Coronary artery (tissue), 2 donors: ENCODE measurements around the gene ITFG2.

Experiments used
- DNase-seq: peaks from one replicate; pipeline ENCODE4 v3.0.0-alpha.2; 2017; ENCODE audit warnings: low spot score
- H3K27ac ChIP-seq, 2 donors: fragments of 200-600 bp; sonication (generic); one replicate each; pipeline ENCODE4 v1.5.1; 2016 to 2019
- H3K4me3 ChIP-seq: fragments of 200-600 bp; sonication (generic); 2 replicates; pipeline ENCODE4 v1.5.1; 2016; ENCODE audit warnings: mild to moderate bottlenecking, moderate library complexity
- TF ChIP-seq, protein P1 (sequence below): fragments of 200-600 bp; sonication (generic); IDR thresholded peaks from one replicate; pipeline ENCODE4 v1.5.1; 2019; ENCODE audit warnings: antibody characterized with exemption

The ITFG2 gene

GRCh38 chr12:2795291-2796186, 16.9 kb upstream of the ITFG2 start:
- DNase-seq, result peak; percentile 83
- TF ChIP-seq, protein P1, sequence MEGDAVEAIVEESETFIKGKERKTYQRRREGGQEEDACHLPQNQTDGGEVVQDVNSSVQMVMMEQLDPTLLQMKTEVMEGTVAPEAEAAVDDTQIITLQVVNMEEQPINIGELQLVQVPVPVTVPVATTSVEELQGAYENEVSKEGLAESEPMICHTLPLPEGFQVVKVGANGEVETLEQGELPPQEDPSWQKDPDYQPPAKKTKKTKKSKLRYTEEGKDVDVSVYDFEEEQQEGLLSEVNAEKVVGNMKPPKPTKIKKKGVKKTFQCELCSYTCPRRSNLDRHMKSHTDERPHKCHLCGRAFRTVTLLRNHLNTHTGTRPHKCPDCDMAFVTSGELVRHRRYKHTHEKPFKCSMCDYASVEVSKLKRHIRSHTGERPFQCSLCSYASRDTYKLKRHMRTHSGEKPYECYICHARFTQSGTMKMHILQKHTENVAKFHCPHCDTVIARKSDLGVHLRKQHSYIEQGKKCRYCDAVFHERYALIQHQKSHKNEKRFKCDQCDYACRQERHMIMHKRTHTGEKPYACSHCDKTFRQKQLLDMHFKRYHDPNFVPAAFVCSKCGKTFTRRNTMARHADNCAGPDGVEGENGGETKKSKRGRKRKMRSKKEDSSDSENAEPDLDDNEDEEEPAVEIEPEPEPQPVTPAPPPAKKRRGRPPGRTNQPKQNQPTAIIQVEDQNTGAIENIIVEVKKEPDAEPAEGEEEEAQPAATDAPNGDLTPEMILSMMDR, result no peak
- Histone ChIP-seq H3K4me3 (peak overlapping the region; percentile 80), H3K27ac (peak overlapping the region; percentile 74 to 89)

- DNase-seq, result no peak
- Histone ChIP-seq H3K27ac (peak overlapping the region; percentile 74 to 89), H3K4me3 (peak overlapping the region; percentile 80)
- TF ChIP-seq, protein P1, result no peak
These were observed 16.2 kb upstream of the ITFG2 start for GRCh38 chr12:2796187-2796666.

DNA sequence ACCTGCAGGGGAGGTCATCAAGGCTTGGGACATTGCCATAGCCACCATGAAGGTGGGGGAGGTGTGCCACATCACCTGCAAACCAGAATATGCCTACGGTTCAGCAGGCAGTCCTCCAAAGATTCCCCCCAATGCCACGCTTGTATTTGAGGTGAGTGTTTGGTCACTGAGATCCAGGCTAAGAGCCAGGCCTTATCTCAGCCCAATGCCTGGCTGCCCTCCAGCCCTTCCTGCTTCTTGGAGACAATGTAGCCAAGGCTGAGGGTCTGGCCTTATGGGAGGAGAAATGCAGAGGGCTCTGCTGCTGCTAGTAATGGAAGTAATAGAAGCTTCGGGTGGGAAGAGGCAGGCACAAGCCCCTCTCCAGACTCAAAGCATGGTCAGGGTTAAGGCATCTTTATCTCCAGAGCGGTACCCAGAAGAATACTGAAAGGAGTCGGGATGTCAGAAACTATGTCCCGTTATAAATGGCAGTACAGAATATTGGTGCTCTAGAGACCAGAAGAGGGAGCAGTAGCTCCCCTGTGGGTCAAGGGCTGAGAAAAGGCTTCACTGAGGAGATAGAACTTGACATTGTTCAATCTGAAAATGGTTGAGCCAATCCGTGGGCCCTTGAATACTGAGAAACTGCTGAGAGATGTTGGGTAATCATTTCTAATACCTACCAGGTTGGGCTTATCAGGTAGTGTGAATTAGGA, 14.6 kb upstream of the ITFG2 start:
- H3K4me3 ChIP-seq, result no peak overlapping the region
- no peak for DNase-seq
- TF ChIP-seq, protein P1, result no peak
- H3K27ac ChIP-seq, result peak overlapping the region in 1 of 2 donors; percentile 20

- H3K27ac ChIP-seq, result no peak overlapping the region
- no peak for DNase-seq
- H3K4me3 ChIP-seq, result no peak overlapping the region
- TF ChIP-seq, protein P1, result no peak
These were observed 12.4 kb upstream of the ITFG2 start for GRCh38 chr12:2800046-2800570.

GRCh38 chr12:2801044-2801783, 11.3 kb upstream of the ITFG2 start:
- no peak for DNase-seq
- Histone ChIP-seq H3K27ac (peak overlapping the region in 1 of 2 donors; percentile 24), H3K4me3 (no peak overlapping the region)
- TF ChIP-seq, protein P1, result no peak

DNA sequence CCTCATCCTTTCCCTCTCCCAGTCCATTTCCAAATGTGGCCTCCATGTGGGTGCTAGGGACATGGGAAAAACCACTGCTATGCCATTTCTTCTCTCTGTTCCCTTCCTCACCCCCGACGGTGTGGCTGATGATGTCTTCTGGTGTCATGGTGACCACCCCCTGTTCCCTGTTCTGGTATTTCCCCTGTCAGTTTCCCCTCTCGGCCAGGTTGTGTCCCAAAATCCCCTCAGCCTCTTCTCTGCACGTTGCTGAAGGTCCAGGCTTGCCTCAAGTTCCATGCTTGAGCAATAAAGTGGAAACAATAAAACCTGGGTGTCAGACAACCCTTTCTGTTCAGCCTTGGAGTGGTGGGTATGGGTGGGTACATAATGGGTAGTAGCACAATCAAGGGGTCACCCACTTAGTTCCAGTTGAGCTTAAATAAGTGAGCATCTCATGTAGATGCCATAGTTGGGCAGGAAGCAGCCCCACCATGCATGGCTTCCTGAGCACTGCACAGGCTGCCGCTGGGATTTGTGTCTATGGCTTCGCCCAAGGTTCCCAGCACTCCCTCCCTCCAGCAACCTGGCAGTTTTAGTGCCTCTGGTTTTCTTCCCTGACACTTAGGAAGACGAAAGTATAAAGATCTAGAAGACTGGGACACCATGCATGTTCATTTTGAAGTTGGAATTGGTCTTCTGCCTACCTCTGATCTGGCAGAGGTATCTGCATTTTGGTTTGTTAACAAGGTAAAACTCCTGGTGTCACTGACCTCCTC, 8.7 kb upstream of the ITFG2 start:
- peak overlapping the region; percentile 3 to 49 for H3K27ac ChIP-seq
- TF ChIP-seq, protein P1, result no peak
- no peak for DNase-seq
- H3K4me3 ChIP-seq, result no peak overlapping the region
